PC-9 (cell line): ENCODE measurements around the gene NEDD9.

Experiments used
- EZH2 ChIP-seq: fragments of 200-600 bp; sonication (generic); IDR thresholded peaks from 2 replicates; pipeline ENCODE4 v1.8.0; 2017; ENCODE audit warnings: antibody characterized with exemption, low read depth
- TF ChIP-seq, protein P1 (sequence below): fragments of 200-600 bp; sonication (generic); conservative IDR thresholded peaks from 2 replicates; pipeline ENCODE4 v1.6.1; 2017; ENCODE audit warnings: mixed run types, antibody characterized with exemption, mild to moderate bottlenecking, moderate library complexity

DNA sequence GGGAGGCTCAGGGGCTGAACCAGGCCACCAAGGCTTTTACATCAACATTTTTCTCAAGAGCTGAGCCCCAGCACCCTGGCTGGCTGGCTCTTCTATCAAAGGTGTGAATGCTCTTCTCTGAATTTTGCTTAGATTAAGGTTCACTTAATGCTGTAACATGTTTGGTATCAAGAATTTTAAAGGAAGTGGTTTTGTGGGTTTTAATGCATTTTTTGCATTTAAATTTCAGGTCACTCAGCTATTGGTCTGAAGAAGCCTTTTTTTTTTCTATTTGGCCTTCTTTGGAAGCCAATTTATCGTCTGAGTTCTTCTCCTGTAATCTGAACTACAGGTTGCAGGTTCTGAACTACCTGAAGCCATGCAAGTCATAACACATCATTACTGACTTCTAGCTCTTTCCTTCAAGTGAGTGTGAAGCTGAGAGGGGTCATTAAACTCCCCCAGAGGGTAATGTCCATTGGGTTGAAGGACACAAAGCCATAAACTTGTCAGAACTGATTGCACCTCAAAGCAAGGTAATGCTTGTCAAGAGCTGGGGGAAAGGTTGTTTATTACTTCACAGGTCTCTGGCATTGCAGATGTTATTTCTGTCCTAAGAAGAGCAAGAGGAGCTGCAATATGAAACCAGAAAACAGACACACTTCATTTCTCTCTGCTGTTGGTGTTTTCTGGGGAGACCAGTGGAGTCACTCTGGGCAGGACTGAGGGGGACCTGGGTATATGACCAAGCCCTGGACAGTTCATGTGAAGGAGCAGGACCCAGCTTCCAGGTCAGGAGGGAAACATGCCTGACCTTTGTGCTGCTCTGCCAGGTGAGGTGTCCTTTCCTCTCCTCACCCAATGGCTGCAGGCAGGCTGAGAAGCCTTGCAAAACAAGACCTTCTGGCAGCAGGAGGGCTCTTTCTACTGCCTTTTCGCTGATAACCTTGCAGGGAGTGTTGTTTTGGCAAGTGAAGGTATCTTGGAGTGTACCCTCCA is 26.1 kb upstream of the NEDD9 start:
- TF ChIP-seq EZH2 = no peak
- TF ChIP-seq, protein P1, sequence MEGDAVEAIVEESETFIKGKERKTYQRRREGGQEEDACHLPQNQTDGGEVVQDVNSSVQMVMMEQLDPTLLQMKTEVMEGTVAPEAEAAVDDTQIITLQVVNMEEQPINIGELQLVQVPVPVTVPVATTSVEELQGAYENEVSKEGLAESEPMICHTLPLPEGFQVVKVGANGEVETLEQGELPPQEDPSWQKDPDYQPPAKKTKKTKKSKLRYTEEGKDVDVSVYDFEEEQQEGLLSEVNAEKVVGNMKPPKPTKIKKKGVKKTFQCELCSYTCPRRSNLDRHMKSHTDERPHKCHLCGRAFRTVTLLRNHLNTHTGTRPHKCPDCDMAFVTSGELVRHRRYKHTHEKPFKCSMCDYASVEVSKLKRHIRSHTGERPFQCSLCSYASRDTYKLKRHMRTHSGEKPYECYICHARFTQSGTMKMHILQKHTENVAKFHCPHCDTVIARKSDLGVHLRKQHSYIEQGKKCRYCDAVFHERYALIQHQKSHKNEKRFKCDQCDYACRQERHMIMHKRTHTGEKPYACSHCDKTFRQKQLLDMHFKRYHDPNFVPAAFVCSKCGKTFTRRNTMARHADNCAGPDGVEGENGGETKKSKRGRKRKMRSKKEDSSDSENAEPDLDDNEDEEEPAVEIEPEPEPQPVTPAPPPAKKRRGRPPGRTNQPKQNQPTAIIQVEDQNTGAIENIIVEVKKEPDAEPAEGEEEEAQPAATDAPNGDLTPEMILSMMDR = no peak
